G401 (cell line): ENCODE measurements around the gene PSMD14. TPM values are rescaled to one million over a fixed set of nuclear protein-coding genes. Genes with fewer than 3 reads are reported as not detected.

Experiments used
- DNase-seq: peaks from one replicate; pipeline ENCODE4 v3.0.0-alpha.2; 2015; ENCODE audit warnings: low spot score
- in situ Hi-C: cut with HindIII; loops from 2 replicates; pipeline ENCODE4 v1.10.0; 2016; ENCODE audit warnings: low sequenced_read_pairs, mixed read lengths
- total RNA-seq: library from RNA; depleted of rRNA; stranded (reverse); fragments of >200 nt; shearing (Covaris generic); gene quantifications from 2 replicates; pipeline ENCODE4 v1.2.3, GENCODE V29; 2014; rRNA removed

Gene PSMD14
- total RNA-seq, 1 experiment from 2014 or later, result 261 TPM

DNA sequence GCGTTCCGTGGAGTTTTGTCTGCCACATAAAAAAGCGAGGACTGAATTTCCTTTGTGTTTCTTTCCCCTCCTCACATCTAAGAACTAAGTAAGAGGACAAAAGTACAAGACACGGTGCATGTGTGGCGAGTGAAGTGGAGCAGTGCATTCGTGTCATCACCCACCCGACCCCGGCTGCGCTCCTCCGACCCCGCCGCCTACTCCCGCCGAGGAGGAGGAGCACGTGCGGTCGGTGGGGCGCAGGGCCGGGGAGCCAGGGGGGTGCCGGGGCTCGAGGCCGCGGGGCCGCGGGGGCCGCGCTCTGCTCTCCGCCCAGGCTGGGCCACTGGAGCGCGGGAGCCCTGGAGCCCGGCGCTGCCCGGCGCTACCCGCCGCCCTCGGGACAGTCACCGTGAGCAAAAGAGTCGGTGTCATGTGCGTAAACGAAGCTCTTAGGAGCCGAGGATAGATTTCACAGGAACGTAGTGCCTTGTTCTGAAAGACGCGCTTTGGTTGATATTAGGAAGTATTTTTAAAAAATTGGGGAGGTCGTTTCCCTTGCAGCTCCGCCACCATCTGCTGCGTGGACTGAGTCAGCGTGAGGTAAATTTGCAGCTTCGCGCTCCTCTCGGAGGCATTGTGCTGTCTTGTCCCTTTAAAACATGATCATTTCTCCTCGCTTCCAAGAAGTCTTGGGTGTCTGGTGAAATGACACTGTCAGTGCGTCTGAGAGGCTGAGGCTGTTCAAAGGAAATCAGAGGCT lies 118.9 kb downstream of the PSMD14 start:
- in situ Hi-C loops, result no loop called here

DNA sequence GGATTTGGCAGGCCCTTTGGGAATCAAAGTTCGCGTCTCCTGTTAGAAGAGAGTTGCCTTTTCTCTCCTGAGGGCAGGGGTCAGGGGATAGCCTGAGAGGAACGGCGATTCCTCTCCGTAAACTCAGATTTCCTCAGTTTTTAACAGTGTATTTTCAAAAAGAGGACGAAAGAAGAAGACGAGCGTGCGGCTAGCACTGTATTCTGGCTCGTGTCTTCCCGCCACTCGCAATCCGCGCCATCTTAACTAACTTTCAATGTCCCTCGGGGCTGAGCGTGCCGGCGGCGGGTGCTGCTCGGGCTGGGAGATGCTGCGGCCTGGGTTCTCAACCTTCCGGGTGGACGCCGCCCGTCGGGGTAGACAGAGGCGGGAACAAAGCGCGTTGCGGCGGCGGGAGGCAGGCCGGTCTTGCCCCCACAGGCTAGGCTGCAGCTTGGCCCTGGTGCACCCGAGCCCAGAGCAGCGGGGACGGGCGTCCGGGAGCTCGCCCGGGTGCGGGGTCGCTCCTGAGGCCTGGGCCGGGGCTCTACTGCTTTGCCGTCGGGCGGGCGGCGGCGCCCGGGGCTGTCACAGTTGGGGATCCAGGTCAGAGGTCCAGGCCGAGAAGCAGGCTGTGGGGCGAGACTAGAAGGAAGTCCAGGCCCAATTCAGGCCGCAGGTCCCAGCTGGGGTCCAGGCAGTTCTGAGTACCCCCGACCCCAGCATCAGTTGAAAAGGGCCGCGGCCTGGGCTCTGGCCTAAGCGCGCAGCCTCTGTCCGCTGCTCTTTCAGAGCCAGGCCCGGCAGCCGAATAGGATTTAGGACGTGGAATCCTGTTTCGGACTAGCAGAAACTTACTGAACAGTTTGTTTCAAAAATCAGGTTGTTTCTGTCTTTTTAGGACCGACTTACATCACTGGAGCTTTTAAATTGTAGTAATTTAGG lies 119.7 kb downstream of the PSMD14 start:
- DNase-seq, result no peak

More for the DNA sequence above, 118.9 kb downstream of the PSMD14 start:
- no peak for DNase-seq

DNA sequence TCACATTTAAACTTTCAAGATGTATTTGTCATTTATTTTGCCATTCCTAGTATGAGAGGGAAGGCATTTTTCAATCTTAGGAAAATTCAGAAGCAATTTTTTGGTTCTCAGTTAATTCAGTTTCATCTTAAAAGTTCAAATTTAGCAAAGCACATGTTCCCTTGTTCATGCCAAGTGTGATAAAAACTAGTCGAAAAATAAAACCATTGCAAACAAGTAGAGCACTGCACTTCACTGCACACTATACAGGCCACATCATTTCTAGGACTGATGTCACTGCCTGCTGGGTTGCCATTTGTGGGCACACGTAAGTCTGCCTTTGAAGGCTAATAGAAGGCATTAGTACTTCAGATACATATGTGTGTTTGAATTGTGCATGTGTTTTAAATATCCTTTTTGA lies 122.2 kb downstream of the PSMD14 start:
- in situ Hi-C loops, result no loop called here
- DNase-seq, result no peak

More for the DNA sequence above, 119.7 kb downstream of the PSMD14 start:
- in situ Hi-C loops, result no loop called here

DNA sequence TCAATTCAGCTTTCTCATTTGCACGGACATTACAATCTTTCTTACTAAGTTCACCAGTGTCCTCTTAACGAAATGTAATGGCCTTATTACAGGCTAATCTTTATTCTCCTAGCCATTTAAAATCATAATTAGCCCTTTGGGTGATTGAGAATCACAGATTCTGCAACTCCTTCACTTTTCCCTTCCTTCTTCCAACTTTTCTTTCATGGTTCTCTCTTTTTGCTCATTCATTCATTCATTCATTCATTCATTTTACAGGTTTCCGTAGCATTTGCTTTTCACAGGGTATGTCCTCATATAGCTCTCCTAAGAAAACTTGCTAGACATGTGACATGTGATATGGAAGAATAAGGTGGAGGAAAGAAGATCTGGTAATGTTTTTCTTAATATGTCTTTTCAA lies 123.9 kb downstream of the PSMD14 start:
- no peak for DNase-seq
- in situ Hi-C loops, result no loop called here

DNA sequence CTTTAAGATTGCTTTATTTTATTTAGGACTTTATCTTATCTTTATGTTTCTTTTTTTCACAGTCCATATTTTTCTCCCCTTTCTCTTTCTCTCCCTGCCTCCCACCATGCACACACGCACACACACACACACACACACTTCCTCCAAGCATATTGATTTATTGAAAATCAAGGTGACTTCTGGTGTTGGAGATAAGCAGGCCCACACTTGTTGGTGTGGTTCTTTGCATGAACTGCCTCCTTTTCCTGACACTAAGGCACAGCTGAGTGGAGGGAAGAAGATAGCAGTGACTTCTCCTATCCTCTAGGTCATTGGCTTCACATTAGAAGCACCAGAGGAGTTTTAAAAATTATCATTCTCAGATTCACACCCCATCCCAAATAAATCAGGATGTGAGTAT lies 125.9 kb downstream of the PSMD14 start:
- DNase-seq, result no peak
- in situ Hi-C loops, result no loop called here

DNA sequence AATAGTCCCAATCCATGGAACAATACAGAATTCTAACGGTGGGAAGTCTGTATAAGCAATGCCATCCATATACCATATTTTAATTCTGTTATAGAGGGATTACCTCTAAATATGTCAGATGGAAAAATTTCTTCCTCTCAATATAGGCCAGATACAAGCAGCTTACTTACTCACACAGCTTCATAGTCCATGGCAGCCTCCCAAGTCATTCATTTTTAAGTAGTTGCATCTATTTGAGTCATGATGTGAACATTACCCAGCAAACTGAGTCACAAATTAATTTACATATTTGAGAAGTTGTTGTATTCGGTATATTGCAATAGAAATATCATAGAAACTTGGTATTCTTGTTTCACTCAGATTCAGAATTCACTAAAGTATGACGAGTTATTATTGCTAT lies 128.2 kb downstream of the PSMD14 start:
- in situ Hi-C loops, result no loop called here
- DNase-seq, result no peak

DNA sequence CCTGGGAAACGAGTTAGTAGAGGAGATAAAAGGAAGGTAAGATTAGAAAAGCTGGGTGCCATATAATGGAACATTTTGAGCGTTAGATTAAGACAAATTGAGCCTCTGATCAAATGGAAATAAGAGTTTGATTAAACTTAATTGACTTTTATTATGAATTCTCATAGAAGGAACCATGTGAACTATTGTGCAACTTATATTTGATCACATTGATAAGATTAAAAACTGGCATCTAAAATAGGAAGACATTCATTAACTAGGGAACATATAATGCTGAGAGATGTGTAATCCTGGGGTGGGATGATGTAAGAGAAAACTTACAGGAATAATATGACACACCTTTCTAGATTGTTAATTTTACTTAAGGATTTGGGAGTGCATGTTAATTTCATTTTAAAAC lies 130.4 kb downstream of the PSMD14 start:
- in situ Hi-C loops, result no loop called here
- no peak for DNase-seq

DNA sequence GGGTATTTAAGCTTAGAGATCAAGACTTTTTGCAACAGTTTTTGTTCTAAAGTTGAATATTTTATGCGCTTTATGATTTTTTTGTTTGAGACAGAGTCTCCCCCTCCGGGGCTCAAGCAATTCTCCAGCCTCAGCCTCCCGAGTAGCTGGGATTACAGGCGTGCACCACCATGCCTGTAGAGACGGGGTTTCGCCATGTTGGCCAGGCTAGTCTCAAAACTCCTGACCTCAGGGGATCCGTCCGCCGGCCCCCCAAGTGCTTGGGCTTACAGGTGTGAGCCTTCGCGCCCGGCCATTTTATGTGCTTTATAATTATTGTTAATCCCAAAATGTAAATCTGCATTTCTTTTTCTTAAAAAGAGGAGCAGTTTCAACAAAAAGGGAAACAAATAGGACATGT lies 136.9 kb downstream of the PSMD14 start:
- no peak for DNase-seq
- in situ Hi-C loops, result no loop called here

DNA sequence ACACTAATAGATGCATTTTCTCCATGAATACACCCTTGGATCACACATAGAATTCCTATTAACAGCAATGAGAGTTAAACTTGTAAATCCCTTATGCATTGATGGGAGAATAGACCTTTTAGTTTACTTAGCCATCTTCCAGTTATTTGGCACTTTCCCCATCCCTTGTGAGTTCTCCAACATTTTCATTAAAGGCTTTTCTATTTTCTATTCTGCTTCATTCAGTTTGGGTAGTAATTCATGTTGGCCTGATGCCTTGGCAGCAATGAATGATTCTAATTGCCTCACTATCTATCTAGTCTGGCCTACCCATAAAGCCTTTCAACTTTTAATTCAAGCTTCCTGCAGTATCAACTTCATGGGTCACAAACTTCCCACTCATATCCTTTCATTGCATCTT lies 140.2 kb downstream of the PSMD14 start:
- in situ Hi-C loops, result no loop called here
- no peak for DNase-seq

Other genes starting within 250 kb of the PSMD14 start
- 41.4 and 54.0 TPM in 2 replicates for gene TANK, start 148.0 kb upstream of the PSMD14 start, total RNA-seq
- not detected in 2 replicates for gene TBR1, start 107.9 kb downstream of the PSMD14 start, total RNA-seq